ENCODE results near the gene SUGCT.

The SUGCT gene

GRCh38 chr7:40706829-40707228 lies 572.0 kb downstream of the SUGCT start:
- no peak overlapping the region for H3K27ac ChIP-seq
- no peak for TF ChIP-seq CTCF (IDR thresholded peaks at IDR 0.05)
- H3K4me3 ChIP-seq: no peak overlapping the region
- no peak for DNase-seq (ENCODE audit: low spot score)

- TF ChIP-seq CTCF (IDR thresholded peaks at IDR 0.05): no peak
- no peak overlapping the region for H3K27ac ChIP-seq
- no peak for DNase-seq (ENCODE audit: low spot score)
- H3K4me3 ChIP-seq: no peak overlapping the region
Measured at GRCh38 chr7:40709062-40709964, 574.5 kb downstream of the SUGCT start.

GRCh38 chr7:40711706-40712105 lies 576.9 kb downstream of the SUGCT start:
- H3K27ac ChIP-seq: no peak overlapping the region
- TF ChIP-seq CTCF (IDR thresholded peaks at IDR 0.05): no peak
- DNase-seq (ENCODE audit: low spot score): no peak
- H3K4me3 ChIP-seq: no peak overlapping the region

- peak overlapping the region; percentile 37 to 82 for H3K27ac ChIP-seq
- no peak for DNase-seq (ENCODE audit: low spot score)
- peak overlapping the region; percentile 20 for H3K4me3 ChIP-seq
- TF ChIP-seq CTCF (IDR thresholded peaks at IDR 0.05): no peak
Measured at GRCh38 chr7:40714363-40715052, 579.7 kb downstream of the SUGCT start.

- no peak for DNase-seq (ENCODE audit: low spot score)
- peak overlapping the region; percentile 37 to 82 for H3K27ac ChIP-seq
- no peak for TF ChIP-seq CTCF (IDR thresholded peaks at IDR 0.05)
Measured at GRCh38 chr7:40715053-40715430, 580.2 kb downstream of the SUGCT start.

GRCh38 chr7:40716052-40716451 lies 581.2 kb downstream of the SUGCT start:
- Histone ChIP-seq H3K27ac (peak overlapping the region; percentile 37 to 82), H3K4me3 (peak overlapping the region; percentile 15)
- no peak for TF ChIP-seq CTCF (IDR thresholded peaks at IDR 0.05)
- DNase-seq (ENCODE audit: low spot score): no peak

More at GRCh38 chr7:40715053-40715430, 580.2 kb downstream of the SUGCT start:
- H3K4me3 ChIP-seq: no peak overlapping the region

All from coronary artery (tissue), 2 donors.